GM21723 (cell line): ENCODE results near the gene TAF1.
A peak's percentile ranks its signal among the peaks of the same experiment; 100 is the strongest.
"Not testable (repeated sequence)": the region's sequence is repeated elsewhere in the genome, so short reads cannot be mapped to it uniquely, and the experiment has no call there.

Source experiments
- ATAC-seq: cut with Tn5 transposase; IDR thresholded peaks from one replicate; pipeline ENCODE4 v1.9.1; 2021; ENCODE audit warnings: mild to moderate bottlenecking, moderate library complexity; ENCODE audit not compliant: unreplicated experiment

The TAF1 gene

DNA sequence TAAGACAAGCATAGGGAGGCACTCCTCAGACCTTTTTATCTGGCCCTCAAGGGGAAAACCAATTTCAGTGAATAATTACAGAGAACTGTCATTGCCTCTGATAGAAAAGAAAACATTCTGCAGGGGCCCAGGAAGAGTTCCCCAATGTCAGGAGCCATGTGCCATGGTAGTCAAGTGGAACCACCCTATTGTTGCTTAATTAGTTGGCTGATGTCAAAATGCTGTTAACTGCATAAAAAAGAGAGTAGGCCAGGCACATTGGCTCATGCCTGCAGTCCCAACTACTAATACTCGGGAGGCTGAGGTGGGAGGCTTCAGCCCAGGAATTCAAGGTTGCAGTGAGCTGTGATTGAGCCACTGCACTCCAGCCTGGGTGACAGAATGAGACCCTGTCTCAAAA lies 138.2 kb downstream of the TAF1 start:
- ATAC-seq, result no peak

DNA sequence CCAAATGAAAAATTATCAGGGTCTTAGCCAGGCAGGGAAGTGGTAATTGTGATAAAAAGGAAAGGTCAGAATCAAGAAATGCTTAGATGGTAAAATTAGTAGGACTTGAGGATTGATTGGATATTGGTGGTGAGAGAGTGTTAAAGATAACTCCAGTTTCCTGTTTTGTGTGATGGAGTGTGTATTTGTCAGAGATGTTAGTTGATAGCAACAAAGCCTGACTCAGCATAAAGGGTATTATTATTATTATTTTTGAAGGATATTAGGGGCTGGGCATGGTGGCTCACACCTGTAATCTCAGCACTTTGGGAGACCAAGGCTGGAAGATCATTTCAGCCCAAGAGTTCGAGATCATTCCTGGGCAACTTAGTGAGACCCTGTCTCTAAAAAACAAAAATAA lies 143.1 kb downstream of the TAF1 start:
- no peak for ATAC-seq

DNA sequence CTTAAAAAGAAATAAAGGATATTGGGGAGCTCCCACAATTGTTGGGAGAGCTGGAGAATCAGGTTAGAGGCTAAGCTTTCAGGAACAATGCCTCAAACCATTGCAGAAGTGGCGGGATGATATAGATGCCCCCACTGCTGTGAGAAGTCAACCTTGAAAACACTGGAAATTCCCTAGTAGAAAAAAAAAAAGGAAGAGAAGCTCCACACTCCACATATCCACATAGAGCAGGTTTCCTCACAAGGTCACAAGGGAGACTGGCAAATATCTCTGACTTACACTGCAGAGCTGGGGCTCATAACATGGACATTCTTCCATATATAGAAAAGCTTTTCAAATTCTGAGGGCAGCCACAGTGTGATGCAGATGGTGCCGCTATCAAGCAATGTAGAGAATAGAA lies 144.0 kb downstream of the TAF1 start:
- no peak for ATAC-seq

DNA sequence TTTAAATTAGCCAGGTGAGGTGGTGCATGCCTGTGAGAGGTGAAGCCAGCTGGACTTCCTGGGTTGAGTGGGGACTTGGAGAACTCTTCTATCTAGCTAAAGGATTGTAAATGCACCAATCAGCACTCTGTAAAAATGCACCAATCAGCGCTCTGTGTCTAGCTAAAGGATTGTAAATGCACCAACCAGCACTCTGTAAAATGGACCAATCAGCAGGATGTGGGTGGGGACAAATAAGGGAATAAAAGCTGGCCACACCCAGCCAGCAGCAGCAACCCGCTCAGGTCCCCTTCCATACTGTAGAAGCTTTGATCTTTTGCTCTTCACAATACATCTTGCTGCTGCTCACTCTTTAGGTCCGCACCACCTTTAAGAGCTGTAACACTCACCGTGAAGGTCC lies 147.6 kb downstream of the TAF1 start:
- ATAC-seq, result not testable (repeated sequence)

DNA sequence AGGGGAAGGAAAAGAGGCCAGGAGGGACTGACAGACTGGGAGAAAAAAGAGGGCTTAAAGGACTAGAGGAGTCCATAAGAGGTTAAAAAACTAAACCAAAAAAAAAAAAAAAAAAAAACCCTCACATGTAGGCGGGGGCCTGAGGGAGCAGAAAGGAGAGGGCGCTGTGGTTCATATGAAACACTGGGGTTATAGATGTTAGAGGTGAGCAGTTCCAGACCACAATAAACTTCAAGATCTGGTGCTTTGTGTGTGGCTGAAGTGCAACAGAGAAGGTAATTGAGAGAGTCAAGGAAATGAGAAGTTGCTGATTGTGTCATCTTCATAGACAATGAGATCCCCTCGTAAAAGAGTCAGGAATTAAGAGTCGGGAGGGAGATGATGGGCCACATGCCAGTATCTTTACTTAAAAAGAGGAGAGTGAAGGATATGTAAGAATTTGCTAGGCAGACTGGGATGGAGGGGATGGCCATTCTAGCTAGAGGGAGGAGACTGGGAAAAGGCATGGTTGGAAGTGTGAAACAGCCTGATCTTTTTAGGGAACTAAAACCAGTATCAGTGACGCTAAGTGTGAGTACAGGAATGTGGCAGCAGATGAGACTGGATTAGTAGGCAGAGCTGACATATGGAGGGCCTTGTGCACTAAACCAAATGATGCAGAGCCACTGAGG lies 148.3 kb downstream of the TAF1 start:
- peak; percentile 86 for ATAC-seq

DNA sequence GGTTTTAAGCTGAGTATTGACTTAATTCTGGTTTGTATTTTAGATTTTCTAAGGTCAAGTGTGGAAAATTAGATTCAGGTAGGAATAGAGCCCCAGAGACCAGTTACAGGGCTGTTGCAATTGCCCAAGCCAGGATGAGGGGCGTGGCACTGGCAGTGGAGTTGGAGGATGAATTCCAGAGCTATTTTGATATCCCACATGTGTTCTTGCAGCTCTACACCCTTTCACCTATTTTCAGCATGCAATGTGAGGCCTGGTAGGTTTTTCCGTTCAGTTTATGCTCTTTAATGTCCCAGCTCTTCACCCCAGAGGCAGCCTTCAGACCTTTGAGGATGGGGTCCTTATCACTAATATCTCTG lies 148.9 kb downstream of the TAF1 start:
- ATAC-seq, result no peak
